Cardiac ventricle fibroblast (primary cell): Measurements from ENCODE around the gene CD300C. TPM values are rescaled to one million over a fixed set of nuclear protein-coding genes. Genes with fewer than 3 reads are reported as not detected.

Experiments
- total RNA-seq: library from RNA; depleted of rRNA; stranded (reverse); fragments of >200 nt; gene quantifications from 2 replicates; pipeline ENCODE4 v1.2.3, GENCODE V29; 2015

The CD300C gene
- not detected in 2 replicates for total RNA-seq

GRCh38 chr17:74545843-74546230, at the start of gene CD300C:
CD300C (minus strand) TSS chr17:74546115; CDS start chr17:74545782, 333 bp downstream.

DNA sequence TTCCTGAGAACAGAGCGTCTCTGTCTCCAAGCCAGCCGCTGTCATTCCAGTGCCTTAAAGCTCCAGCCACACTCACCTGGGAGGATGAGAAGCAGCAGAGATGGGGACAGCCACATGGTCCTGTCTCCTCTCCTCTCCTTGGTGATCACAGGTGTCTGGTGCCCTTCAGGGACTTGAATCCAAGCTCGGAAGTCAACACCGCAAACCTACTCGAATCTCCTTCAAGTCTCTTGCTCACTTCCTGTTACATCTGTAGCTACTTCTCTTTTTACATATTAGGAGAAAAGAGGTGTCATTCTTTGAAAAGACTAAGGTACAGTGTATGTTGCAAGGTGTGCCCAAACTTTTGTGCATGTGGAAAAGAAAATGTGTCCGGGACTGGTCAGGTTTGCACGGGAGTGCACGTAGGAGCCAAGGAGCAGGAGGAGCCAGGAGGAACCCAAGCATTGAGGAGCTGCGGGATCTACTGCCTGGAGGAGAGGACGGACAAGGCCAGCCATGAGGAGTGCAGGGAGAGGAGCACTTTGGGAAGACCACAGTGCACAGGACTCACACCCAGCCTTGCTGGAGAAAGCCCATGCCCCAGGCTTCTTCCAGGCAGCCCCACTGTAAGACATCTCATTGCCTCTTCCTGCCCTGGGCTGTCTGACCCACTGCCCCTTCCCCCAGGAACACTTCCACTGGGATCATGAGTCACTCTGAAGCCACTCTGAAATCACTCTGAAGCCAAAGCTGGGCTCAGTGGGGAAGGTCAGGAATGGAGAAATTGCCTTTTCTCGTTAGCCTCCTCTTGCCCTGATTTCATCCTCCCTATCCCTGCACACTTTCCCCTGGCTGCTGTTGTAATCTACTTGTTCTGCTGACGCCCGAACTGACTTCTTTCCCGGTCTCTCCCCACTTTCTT, 46.4 kb upstream of the CD300C start, which contains the start of gene CD300LD:
CD300LD (minus strand) TSS at position 197 of the 904 bp plus-strand sequence; CDS start at position 116, 81 bp downstream.

DNA sequence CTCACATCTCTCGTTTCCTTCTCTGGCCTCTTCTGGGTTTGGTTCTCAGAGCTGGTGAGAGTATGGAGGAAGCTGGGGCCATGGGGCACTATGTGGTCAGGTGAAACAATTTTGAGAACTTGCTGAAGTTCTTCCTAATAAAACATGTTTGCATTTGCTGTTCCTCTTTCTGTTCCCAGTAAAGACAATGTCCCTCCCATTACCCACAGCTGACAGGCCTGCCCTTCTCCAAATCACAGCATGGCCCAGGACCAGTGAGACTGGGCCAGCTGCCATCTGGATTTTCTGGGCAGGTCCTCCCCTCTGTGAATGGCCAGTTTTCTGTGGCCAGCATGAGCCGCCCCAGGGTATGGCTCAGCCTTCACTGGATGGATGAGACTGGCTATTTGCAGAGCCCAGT, 21.5 kb upstream of the CD300C start, which contains the start of gene CD300H:
CD300H (minus strand) TSS at position 113 of the 400 bp plus-strand sequence.

DNA sequence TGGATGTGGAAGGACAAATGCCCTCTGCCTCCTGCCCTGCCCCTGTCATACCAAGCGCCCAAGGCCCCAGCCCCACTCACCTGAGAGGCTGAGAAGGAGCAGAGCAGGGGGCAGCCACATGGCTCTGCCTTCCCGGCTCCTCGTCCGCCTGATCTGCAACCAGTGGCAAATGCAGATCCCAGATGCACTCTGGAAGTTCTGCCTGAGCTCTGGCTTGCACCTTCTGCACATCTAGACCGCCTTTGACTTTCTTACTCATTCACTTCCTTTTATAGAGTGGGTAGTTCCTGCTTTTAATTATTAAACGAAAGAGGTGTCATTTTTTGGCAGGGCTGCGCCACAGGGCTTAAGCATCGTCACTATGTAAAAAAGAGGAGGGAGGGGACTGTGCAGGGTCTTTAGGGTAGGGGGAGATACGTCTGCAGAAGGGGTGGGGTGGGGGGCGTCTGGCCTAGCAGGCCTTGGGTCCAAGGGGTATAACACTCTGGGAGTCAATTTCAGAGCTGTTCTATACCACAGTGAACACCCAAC, 14.6 kb downstream of the CD300C start, which contains the start of gene CD300LB:
CD300LB (minus strand) TSS at position 245 of the 531 bp plus-strand sequence; CDS start at position 120, 125 bp downstream.

Other genes with a start within 250 kb of the CD300C start
- 0.54 and 1.1 TPM in 2 replicates for gene KIF19, start 219.9 kb downstream of the CD300C start, total RNA-seq
- gene BTBD17, start 184.2 kb downstream of the CD300C start, total RNA-seq, result not detected in 2 replicates
- not detected in 2 replicates for gene GPR142, start 178.6 kb downstream of the CD300C start, total RNA-seq
- 44.6 and 47.7 TPM in 2 replicates for gene GPRC5C, start 114.0 kb downstream of the CD300C start, total RNA-seq
- gene CD300A, start 79.5 kb downstream of the CD300C start, total RNA-seq, result not detected in 2 replicates
- not detected in 2 replicates for gene CD300LB, start 14.6 kb downstream of the CD300C start, total RNA-seq
- gene CD300H, start 21.4 kb upstream of the CD300C start, total RNA-seq, result not detected in 2 replicates
- not detected in 2 replicates for gene CD300LD, start 46.2 kb upstream of the CD300C start, total RNA-seq
- gene CD300E, start 77.6 kb upstream of the CD300C start, total RNA-seq, result not detected in 2 replicates
- not detected in 2 replicates for gene CD300LF, start 166.8 kb upstream of the CD300C start, total RNA-seq
- gene RAB37, start 191.1 kb upstream of the CD300C start, total RNA-seq, result 0.06 and 0.10 TPM in 2 replicates
- 10.9 and 13.9 TPM in 2 replicates for gene NHERF1, start 202.5 kb upstream of the CD300C start, total RNA-seq
- 20.5 and 23.5 TPM in 2 replicates for gene NAT9, start 230.2 kb upstream of the CD300C start, total RNA-seq